SK-N-SH (cell line): ENCODE results near the gene PLAC8. TPM values are rescaled to one million over a fixed set of nuclear protein-coding genes. Genes with fewer than 3 reads are reported as not detected.
"Not testable (repeated sequence)": the region's sequence is repeated elsewhere in the genome, so short reads cannot be mapped to it uniquely, and the experiment has no call there.

Experiments used
- CTCF ChIA-PET: fragments of 300-600, 350-600 bp; formaldehyde crosslinking; extraction: SDS; loops from one replicate; lab custom pipeline; 2021; lab: Yijun Ruan, JAX
- POLR2A ChIA-PET: fragments of 350-600 bp; sonication (Branson Sonifier 250); formaldehyde crosslinking; extraction: SDS; loops from one replicate; lab custom pipeline; 2020; ENCODE audit warnings: antibody characterized with exemption, inconsistent platforms; lab: Yijun Ruan, JAX
- DNase-seq: peaks from one replicate; pipeline ENCODE4 v3.0.0; 2012
- H2AFZ ChIP-seq: fragments of 200-600 bp; sonication (generic); 2 replicates; pipeline ENCODE4 v1.8.1; 2016; ENCODE audit warnings: antibody characterized with exemption, mild to moderate bottlenecking, low read depth
- H3F3A ChIP-seq: fragments of 200-600 bp; sonication (generic); replicated peaks from 2 replicates; pipeline ENCODE3; 2016; ENCODE audit warnings: antibody characterized with exemption, mild to moderate bottlenecking; ENCODE audit not compliant: insufficient read depth
- H3K27ac ChIP-seq, 2 experiments: fragments of 200-500 bp in 1 of 2; fragments of 200-600 bp in 1 of 2; sonication (Bioruptor generic) in 1 of 2; sonication (generic), shearing (Covaris generic) in 1 of 2; 2 replicates each; pipeline versions ENCODE4 v1.5.1 to v1.6.1; 2014 to 2016; ENCODE audit warnings: low read depth in 2 of 2, inconsistent platforms in 1 of 2, low read length in 1 of 2, mild to moderate bottlenecking in 1 of 2, mixed read lengths in 1 of 2
- H3K27me3 ChIP-seq: fragments of 200-600 bp; sonication (generic), shearing (Covaris generic); 2 replicates; pipeline ENCODE4 v1.6.1; 2016; ENCODE audit warnings: mixed run types; ENCODE audit not compliant: insufficient read depth
- H3K36me3 ChIP-seq, 2 experiments: fragments of 200-500 bp in 1 of 2; fragments of 200-600 bp in 1 of 2; sonication (Bioruptor generic) in 1 of 2; sonication (generic) in 1 of 2; replicated peaks in 1 of 2; 2 replicates each; pipeline versions ENCODE3 to v1.5.1; 2014 to 2016; ENCODE audit warnings: low read length in 1 of 2, mild to moderate bottlenecking in 1 of 2; ENCODE audit not compliant: insufficient read depth in 2 of 2, control insufficient read depth in 1 of 2
- H3K4me1 ChIP-seq, 2 experiments: fragments of 200-500 bp in 1 of 2; fragments of 200-600 bp in 1 of 2; sonication (Bioruptor generic) in 1 of 2; sonication (generic), shearing (Covaris generic) in 1 of 2; 2 replicates each; pipeline versions ENCODE4 v1.5.1 to v1.6.1; 2014 to 2016; ENCODE audit warnings: low read depth in 1 of 2, low read length in 1 of 2, mixed run types in 1 of 2; ENCODE audit not compliant: insufficient read depth in 2 of 2, control insufficient read depth in 1 of 2
- H3K4me2 ChIP-seq: fragments of 200-600 bp; sonication (generic), shearing (Covaris generic); 2 replicates; pipeline ENCODE4 v1.6.1; 2017; ENCODE audit warnings: mixed run types
- H3K4me3 ChIP-seq, 2 experiments: fragments of 200-500 bp in 1 of 2; fragments of 200-600 bp in 1 of 2; sonication (Bioruptor generic) in 1 of 2; sonication (generic), shearing (Covaris generic) in 1 of 2; 2 replicates each; pipeline versions ENCODE4 v1.5.1 to v1.8.1; 2014 to 2016; ENCODE audit warnings: low read depth in 2 of 2, inconsistent platforms in 1 of 2, low read length in 1 of 2, mild to moderate bottlenecking in 1 of 2, mixed read lengths in 1 of 2, moderate library complexity in 1 of 2
- H3K79me2 ChIP-seq: fragments of 200-600 bp; sonication (generic); 2 replicates; pipeline ENCODE4 v1.8.1; 2017; ENCODE audit warnings: mild to moderate bottlenecking; ENCODE audit not compliant: insufficient read depth
- H3K9ac ChIP-seq: fragments of 200-600 bp; sonication (generic); 2 replicates; pipeline ENCODE4 v1.6.1; 2017; ENCODE audit warnings: mixed run types
- H3K9me2 ChIP-seq: fragments of 200-600 bp; sonication (generic); 2 replicates; pipeline ENCODE4 v1.6.1; 2017; ENCODE audit warnings: mixed run types
- H3K9me3 ChIP-seq: fragments of 200-600 bp; sonication (generic); 2 replicates; pipeline ENCODE4 v1.6.1; 2017; ENCODE audit warnings: mixed run types, mild to moderate bottlenecking, moderate library complexity
- H4K20me1 ChIP-seq: fragments of 200-600 bp; sonication (generic); 2 replicates; pipeline ENCODE4 v1.6.1; 2017; ENCODE audit warnings: mild to moderate bottlenecking, mixed run types; ENCODE audit not compliant: insufficient read depth
- ELF1 ChIP-seq: IDR thresholded peaks from 2 replicates; pipeline ENCODE4 v1.4.0; 2012
- EP300 ChIP-seq, 2 experiments: IDR thresholded peaks; 2 replicates each; pipeline versions ENCODE4 v1.4.0 to v1.6.1; 2012; ENCODE audit warnings: borderline replicate concordance in 1 of 2, low read depth in 1 of 2, low read length in 1 of 2
- FOSL2 ChIP-seq: IDR thresholded peaks from 2 replicates; pipeline ENCODE4 v1.4.0; 2012; ENCODE audit warnings: low read depth, mild to moderate bottlenecking, moderate library complexity, borderline replicate concordance
- GABPA ChIP-seq: IDR thresholded peaks from 2 replicates; pipeline ENCODE4 v1.4.0; 2012; ENCODE audit warnings: low read depth, mild to moderate bottlenecking
- JUND ChIP-seq: IDR thresholded peaks from 2 replicates; pipeline ENCODE4 v1.4.0; 2012
- MEF2A ChIP-seq: IDR thresholded peaks from 2 replicates; pipeline ENCODE4 v1.4.0; 2012; ENCODE audit warnings: low read depth, borderline replicate concordance
- NFIC ChIP-seq: IDR thresholded peaks from 2 replicates; pipeline ENCODE4 v1.4.0; 2012; ENCODE audit warnings: borderline replicate concordance
- NRF1 ChIP-seq: IDR thresholded peaks from 2 replicates; pipeline ENCODE4 v1.6.1; 2012; ENCODE audit warnings: low read depth, mild to moderate bottlenecking, low read length
- PBX3 ChIP-seq: IDR thresholded peaks from 2 replicates; pipeline ENCODE4; 2012
- POLR2AphosphoS5 ChIP-seq: IDR thresholded peaks from 2 replicates; pipeline ENCODE4 v1.6.1; 2012; ENCODE audit warnings: low read depth, low read length
- RXRA ChIP-seq: IDR thresholded peaks from 2 replicates; pipeline ENCODE4 v1.4.0; 2012; ENCODE audit warnings: low read depth, mild to moderate bottlenecking, borderline replicate concordance
- SIN3A ChIP-seq: IDR thresholded peaks from 2 replicates; pipeline ENCODE4 v1.6.1; 2012; ENCODE audit warnings: low read depth, mild to moderate bottlenecking, low read length, moderate library complexity, borderline replicate concordance
- TAF1 ChIP-seq: IDR thresholded peaks from 2 replicates; pipeline ENCODE4 v1.6.1; 2012; ENCODE audit warnings: low read depth, mild to moderate bottlenecking, low read length, moderate library complexity, borderline replicate concordance
- TCF12 ChIP-seq: IDR thresholded peaks from 2 replicates; pipeline ENCODE4 v1.4.0; 2012
- TEAD4 ChIP-seq: IDR thresholded peaks from 2 replicates; pipeline ENCODE4 v1.4.0; 2012; ENCODE audit warnings: mild to moderate bottlenecking, borderline replicate concordance; ENCODE audit not compliant: insufficient read depth
- USF2 ChIP-seq: fragments of 150-350 bp; IDR thresholded peaks from 2 replicates; pipeline ENCODE4 v1.6.1; 2017; ENCODE audit warnings: antibody characterized with exemption, low read length, low read depth, borderline replicate concordance
- YY1 ChIP-seq: IDR thresholded peaks from 2 replicates; pipeline ENCODE4 v1.4.0; 2012; ENCODE audit warnings: low read depth, mild to moderate bottlenecking
- WGBS: methylation state at CpG from one replicate; pipeline ENCODE4 v1.1.6; 2017; ENCODE audit warnings: low lambda C conversion rate; 5-methylcytosine and 5-hydroxymethylcytosine counted together
- polyA plus RNA-seq, 3 experiments: library from polyadenylated mRNA; depleted of rRNA; stranded (reverse); fragments of >200 nt; gene quantifications; 2 replicates each; pipeline ENCODE4 v1.2.3, GENCODE V29; 2012

The PLAC8 gene
- polyA plus RNA-seq, 1 of the 3 experiments (the other 2 are of a cell fraction), result 11.3 TPM

GRCh38 chr4:83075311-83076095 is 39.0 kb downstream of the PLAC8 start:
- Histone ChIP-seq H3K9ac (peak overlapping the region; percentile 32; the same call in 1 of the 2 replicates), H3K27ac (peak overlapping the region; percentile 74 to 83; a peak in 3 of 4 replicates), H2AFZ (peak overlapping the region; percentile 74), H4K20me1 (no peaks in the 10 kb centered on the region), H3K27me3 (no peaks in the 10 kb centered on the region), H3K9me2 (no peaks in the 10 kb centered on the region), H3K9me3 (no peaks in the 10 kb centered on the region), H3K4me1 (peaks cover 0 to 6% of the 10 kb centered on the region in 2 experiments; a peak in 1 of 4 replicates), H3K36me3 (peaks cover 7 to 14% of the 10 kb centered on the region in 2 experiments), H3K79me2 (no peaks in the 10 kb centered on the region), H3F3A (peaks cover 25% of the 10 kb centered on the region), H3K4me2 (peak overlapping the region; percentile 57; the same call in 1 of the 2 replicates), H3K4me3 (peak overlapping the region; percentile 4 to 14; a peak in 2 of 4 replicates)
- DNase-seq, result no peak
- CTCF ChIA-PET, result interaction anchor here (0.9 to 3.1 kb wide), 14 partner anchors 10 to 608 kb away, joined by 3 to 24 read pairs (median 4); partner anchors contain the start of gene COQ2
- 14% methylated on average over 4 of the region's 4 CpGs for WGBS
- POLR2A ChIA-PET, result no interaction called here
- TF ChIP-seq TAF1 (no peak), ELF1 (no peak), SIN3A (0 out of 2 replicates have a peak, but pooled peaks have one; percentile 41), GABPA (no peak), USF2 (no peak), JUND (peak; percentile 94), EP300 (IDR thresholded peaks at IDR 0.05; ENCODE audit: borderline replicate concordance in 1 of 2, low read depth in 1 of 2, low read length in 1 of 2) (peak in 1 of 2 experiments; percentile 60; a peak in 2 of 4 replicates), MEF2A (peak; percentile 78; the same call in 1 of the 2 replicates), YY1 (peak; percentile 35; the same call in 1 of the 2 replicates), TEAD4 (no peak), NRF1 (no peak), RXRA (peak; percentile 41; the same call in 1 of the 2 replicates), FOSL2 (peak; percentile 95), TCF12 (peak; percentile 79), NFIC (peak; percentile 44; the same call in 1 of the 2 replicates), POLR2AphosphoS5 (peak; percentile 64; the same call in 1 of the 2 replicates), PBX3 (peak; percentile 98)

GRCh38 chr4:83074783-83075182 is 39.7 kb downstream of the PLAC8 start:
- 90% methylated on average over 6 of the region's 7 CpGs for WGBS

More at GRCh38 chr4:83074783-83075182, 39.7 kb downstream of the PLAC8 start:
- H3K79me2 ChIP-seq, POLR2A ChIA-PET, DNase-seq, H3K4me3 ChIP-seq, H2AFZ ChIP-seq, H3K27me3 ChIP-seq, H3K9me2 ChIP-seq, H3K4me1 ChIP-seq, H4K20me1 ChIP-seq, H3K9me3 ChIP-seq: not testable (repeated sequence)
- CTCF ChIA-PET, result interaction anchor here (0.6 to 3.1 kb wide), 28 partner anchors 8 to 607 kb away, joined by 3 to 24 read pairs (median 4); partner anchors contain the start of gene COQ2
- peaks cover 10 to 15% of the 10 kb centered on the region in 2 experiments for H3K36me3 ChIP-seq
- peaks cover 25% of the 10 kb centered on the region for H3F3A ChIP-seq
- peak overlapping the region; percentile 57; the same call in 1 of the 2 replicates for H3K4me2 ChIP-seq
- peak overlapping the region in 1 of 2 experiments; percentile 83; a peak in 3 of 4 replicates for H3K27ac ChIP-seq
- H3K9ac ChIP-seq, result peak overlapping the region; percentile 32; the same call in 1 of the 2 replicates
